Measurements from ENCODE around the gene EPB41. TPM values are rescaled to one million over a fixed set of nuclear protein-coding genes. Genes with fewer than 3 reads are reported as not detected.
A peak's percentile ranks its signal among the peaks of the same experiment; 100 is the strongest.

Gene EPB41
- total and polyA plus RNA-seq, 4 donors, result 10.7 to 189 (median 38.1) TPM

- H3K9ac ChIP-seq (ENCODE audit: low read depth in 1 of 2, low read length in 2 of 2), result peak overlapping the region in 1 of 2 donors; percentile 70
- peaks cover 0 to 8% (median 3%) of the 10 kb centered on the region in 4 donors for H3K4me1 ChIP-seq (ENCODE audit: control insufficient read depth in 4 of 4, insufficient read depth in 4 of 4, low read length in 3 of 4)
- TF ChIP-seq CTCF (IDR thresholded peaks at IDR 0.05; ENCODE audit: low read depth, low read length, missing input control) (no peak), ZBTB33 (IDR thresholded peaks at IDR 0.05) (no peak), NR2F2 (IDR thresholded peaks at IDR 0.05) (no peak), GABPA (IDR thresholded peaks at IDR 0.05 in 1 of 2, conservative IDR thresholded peaks at IDR 0.05 in 1 of 2) (no peak), REST (IDR thresholded peaks at IDR 0.05) (no peak)
- DNase-seq (ENCODE audit: low spot score), result no peak
- WGBS, result 70% methylated on average over 3 of the region's 3 CpGs
- H3K9me3 ChIP-seq (ENCODE audit: control insufficient read depth in 4 of 4, low read length in 3 of 4), result no peaks in the 10 kb centered on the region
- H3K36me3 ChIP-seq (ENCODE audit: control insufficient read depth in 4 of 4, insufficient read depth in 3 of 4, low read depth in 1 of 4, low read length in 3 of 4), result no peaks in the 10 kb centered on the region
- peak overlapping the region in 1 of 2 donors; percentile 25 for H3K27ac ChIP-seq (ENCODE audit: low read depth in 1 of 2, low read length in 2 of 2)
- no peaks in the 10 kb centered on the region for H3K27me3 ChIP-seq (ENCODE audit: control insufficient read depth in 4 of 4, insufficient read depth in 4 of 4, low read length in 3 of 4)
- no peak overlapping the region for H3K4me3 ChIP-seq (ENCODE audit: low read depth in 1 of 3, low read length in 3 of 3)
These were observed 12.9 kb downstream of the EPB41 start for GRCh38 chr1:28927266-28927647.

- WGBS, result 56% methylated on average over 1 of the region's 1 CpG
- no peaks in the 10 kb centered on the region for H3K27me3 ChIP-seq (ENCODE audit: control insufficient read depth in 4 of 4, insufficient read depth in 4 of 4, low read length in 3 of 4)
- peaks cover 0 to 8% (median 3%) of the 10 kb centered on the region in 4 donors for H3K4me1 ChIP-seq (ENCODE audit: control insufficient read depth in 4 of 4, insufficient read depth in 4 of 4, low read length in 3 of 4)
- peak overlapping the region; percentile 25 to 37 for H3K27ac ChIP-seq (ENCODE audit: low read depth in 1 of 2, low read length in 2 of 2)
- H3K9me3 ChIP-seq (ENCODE audit: control insufficient read depth in 4 of 4, low read length in 3 of 4), result no peaks in the 10 kb centered on the region
- H3K36me3 ChIP-seq (ENCODE audit: control insufficient read depth in 4 of 4, insufficient read depth in 3 of 4, low read depth in 1 of 4, low read length in 3 of 4), result no peaks in the 10 kb centered on the region
- no peak overlapping the region for H3K4me3 ChIP-seq (ENCODE audit: low read depth in 1 of 3, low read length in 3 of 3)
- no peak for DNase-seq (ENCODE audit: low spot score)
- TF ChIP-seq CTCF (IDR thresholded peaks at IDR 0.05; ENCODE audit: low read depth, low read length, missing input control) (no peak), TAF1 (conservative IDR thresholded peaks at IDR 0.05) (no peak), HNF4A (conservative IDR thresholded peaks at IDR 0.05) (no peak), SP1 (IDR thresholded peaks at IDR 0.05) (no peak), MAX (IDR thresholded peaks at IDR 0.05) (no peak), REST (IDR thresholded peaks at IDR 0.05) (no peak), NR2F2 (IDR thresholded peaks at IDR 0.05) (no peak), HNF4G (IDR thresholded peaks at IDR 0.05) (no peak), YY1 (IDR thresholded peaks at IDR 0.05) (no peak), FOXA2 (IDR thresholded peaks at IDR 0.05) (no peak), FOXA1 (IDR thresholded peaks at IDR 0.05) (no peak)
- H3K9ac ChIP-seq (ENCODE audit: low read depth in 1 of 2, low read length in 2 of 2), result peak overlapping the region in 1 of 2 donors; percentile 70
These were observed 13.4 kb downstream of the EPB41 start for GRCh38 chr1:28927648-28928313.

All from liver (tissue), 9 donors.